Thyroid gland (tissue), 4 donors: ENCODE results near the gene CREB5.

Experiments used
- POLR2A ChIP-seq, 2 donors: fragments of 450-650 bp; IDR thresholded peaks; one replicate each; pipeline ENCODE4 v1.6.1; 2017; ENCODE audit warnings: antibody characterized with exemption in 2 of 2, mild to moderate bottlenecking in 2 of 2, moderate library complexity in 1 of 2
- TF ChIP-seq, protein P1 (sequence below), 6 experiments: fragments of 200-600 bp in 3 of 6; fragments of 450-650 bp in 3 of 6; sonication (generic) in 3 of 6; IDR thresholded peaks; one replicate each; pipeline ENCODE4 v1.5.1; 2016 to 2019; ENCODE audit warnings: antibody characterized with exemption in 6 of 6, mild to moderate bottlenecking in 2 of 6, inconsistent platforms in 1 of 6, moderate library complexity in 1 of 6

- TF ChIP-seq, protein P1, sequence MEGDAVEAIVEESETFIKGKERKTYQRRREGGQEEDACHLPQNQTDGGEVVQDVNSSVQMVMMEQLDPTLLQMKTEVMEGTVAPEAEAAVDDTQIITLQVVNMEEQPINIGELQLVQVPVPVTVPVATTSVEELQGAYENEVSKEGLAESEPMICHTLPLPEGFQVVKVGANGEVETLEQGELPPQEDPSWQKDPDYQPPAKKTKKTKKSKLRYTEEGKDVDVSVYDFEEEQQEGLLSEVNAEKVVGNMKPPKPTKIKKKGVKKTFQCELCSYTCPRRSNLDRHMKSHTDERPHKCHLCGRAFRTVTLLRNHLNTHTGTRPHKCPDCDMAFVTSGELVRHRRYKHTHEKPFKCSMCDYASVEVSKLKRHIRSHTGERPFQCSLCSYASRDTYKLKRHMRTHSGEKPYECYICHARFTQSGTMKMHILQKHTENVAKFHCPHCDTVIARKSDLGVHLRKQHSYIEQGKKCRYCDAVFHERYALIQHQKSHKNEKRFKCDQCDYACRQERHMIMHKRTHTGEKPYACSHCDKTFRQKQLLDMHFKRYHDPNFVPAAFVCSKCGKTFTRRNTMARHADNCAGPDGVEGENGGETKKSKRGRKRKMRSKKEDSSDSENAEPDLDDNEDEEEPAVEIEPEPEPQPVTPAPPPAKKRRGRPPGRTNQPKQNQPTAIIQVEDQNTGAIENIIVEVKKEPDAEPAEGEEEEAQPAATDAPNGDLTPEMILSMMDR (IDR thresholded peaks at IDR 0.05): no peak
- no peak for TF ChIP-seq POLR2A (IDR thresholded peaks at IDR 0.05)
These were observed 341.7 kb downstream of the CREB5 start for GRCh38 chr7:28754027-28754426.
